Fibroblast of mammary gland (primary cell): ENCODE data around the gene CACNA1G.
A peak's percentile ranks its signal among the peaks of the same experiment; 100 is the strongest.

Experiments used
- DNase-seq: peaks from one replicate; pipeline ENCODE4 v3.0.0-alpha.2; 2010; ENCODE audit warnings: low read depth
- H3K4me3 ChIP-seq: 2 replicates; pipeline ENCODE4 v1.5.1; 2011; ENCODE audit warnings: low read depth, mild to moderate bottlenecking, low read length, moderate library complexity; ENCODE audit not compliant: control insufficient read depth
- TF ChIP-seq, protein P1 (sequence below): conservative IDR thresholded peaks from 2 replicates; pipeline ENCODE4 v1.5.1; 2011; ENCODE audit warnings: low read depth, low read length, inconsistent platforms; ENCODE audit not compliant: control insufficient read depth, insufficient read depth

Gene CACNA1G

DNA sequence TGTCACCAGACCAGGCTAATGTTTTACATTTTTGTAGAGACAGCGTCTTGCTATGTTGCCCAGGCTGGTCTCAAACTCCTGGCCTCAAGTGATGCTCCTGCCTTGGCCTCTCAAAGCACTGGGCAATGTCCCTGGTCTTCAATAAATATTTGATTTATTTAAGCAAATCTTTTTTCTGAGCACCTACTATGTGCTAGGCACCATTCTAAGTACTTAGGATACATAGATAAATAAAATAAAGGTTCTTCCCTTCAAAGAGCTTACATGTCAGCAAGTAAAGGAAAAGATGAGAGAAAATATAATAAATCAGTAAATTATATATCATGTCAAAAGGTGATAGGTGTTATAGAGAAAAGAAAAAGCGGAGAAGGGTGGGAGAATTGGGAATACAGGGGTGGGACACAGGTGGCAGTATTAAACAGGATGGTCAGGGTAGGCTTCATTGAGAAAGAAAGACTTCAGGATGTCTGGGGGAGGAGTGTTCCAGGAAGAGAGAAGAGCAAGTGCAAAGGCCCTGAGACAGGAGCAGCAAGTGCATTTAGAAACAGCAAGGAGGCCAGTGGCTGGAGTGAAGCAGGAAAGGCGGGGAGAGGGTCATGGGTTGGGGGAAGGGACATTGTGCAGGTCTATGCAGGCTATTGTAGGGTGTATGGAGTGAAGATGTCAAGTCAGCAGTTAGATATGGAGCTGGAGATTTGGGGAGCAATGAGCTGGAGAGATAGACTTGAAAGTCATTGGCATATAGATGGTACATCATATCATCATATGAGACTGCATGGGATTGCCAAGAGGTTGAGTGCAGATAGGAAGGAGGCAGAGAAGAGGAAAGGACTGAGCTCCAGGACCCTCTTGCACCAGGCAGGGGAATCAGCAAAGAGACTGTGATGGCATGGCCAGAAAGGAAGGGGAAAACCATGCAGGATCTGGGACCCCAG is 85.5 kb downstream of the CACNA1G start:
- no peak for DNase-seq
- no peak overlapping the region for H3K4me3 ChIP-seq
- TF ChIP-seq, protein P1, sequence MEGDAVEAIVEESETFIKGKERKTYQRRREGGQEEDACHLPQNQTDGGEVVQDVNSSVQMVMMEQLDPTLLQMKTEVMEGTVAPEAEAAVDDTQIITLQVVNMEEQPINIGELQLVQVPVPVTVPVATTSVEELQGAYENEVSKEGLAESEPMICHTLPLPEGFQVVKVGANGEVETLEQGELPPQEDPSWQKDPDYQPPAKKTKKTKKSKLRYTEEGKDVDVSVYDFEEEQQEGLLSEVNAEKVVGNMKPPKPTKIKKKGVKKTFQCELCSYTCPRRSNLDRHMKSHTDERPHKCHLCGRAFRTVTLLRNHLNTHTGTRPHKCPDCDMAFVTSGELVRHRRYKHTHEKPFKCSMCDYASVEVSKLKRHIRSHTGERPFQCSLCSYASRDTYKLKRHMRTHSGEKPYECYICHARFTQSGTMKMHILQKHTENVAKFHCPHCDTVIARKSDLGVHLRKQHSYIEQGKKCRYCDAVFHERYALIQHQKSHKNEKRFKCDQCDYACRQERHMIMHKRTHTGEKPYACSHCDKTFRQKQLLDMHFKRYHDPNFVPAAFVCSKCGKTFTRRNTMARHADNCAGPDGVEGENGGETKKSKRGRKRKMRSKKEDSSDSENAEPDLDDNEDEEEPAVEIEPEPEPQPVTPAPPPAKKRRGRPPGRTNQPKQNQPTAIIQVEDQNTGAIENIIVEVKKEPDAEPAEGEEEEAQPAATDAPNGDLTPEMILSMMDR = no peak

DNA sequence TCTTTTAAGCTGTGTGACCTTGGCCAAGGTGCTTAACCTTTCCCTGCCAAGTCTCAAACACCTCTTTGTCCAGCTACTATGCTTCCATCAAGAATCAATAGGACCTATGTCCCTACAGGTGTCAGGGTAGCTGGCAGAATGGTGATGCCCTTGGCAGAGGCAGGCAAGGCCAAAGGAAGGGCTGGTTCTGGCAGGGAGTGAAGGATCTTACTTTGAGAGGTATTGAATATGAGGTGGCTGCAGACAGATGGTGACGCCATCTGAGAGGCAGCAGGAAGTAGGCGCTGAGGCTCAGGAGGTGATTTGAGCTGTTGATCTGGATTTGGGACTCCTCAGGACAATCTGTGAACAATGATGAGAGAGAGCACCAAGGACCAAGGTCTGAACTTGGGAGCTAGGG is 86.7 kb downstream of the CACNA1G start:
- H3K4me3 ChIP-seq = no peak overlapping the region
- no peak for DNase-seq
- TF ChIP-seq, protein P1 = no peak

DNA sequence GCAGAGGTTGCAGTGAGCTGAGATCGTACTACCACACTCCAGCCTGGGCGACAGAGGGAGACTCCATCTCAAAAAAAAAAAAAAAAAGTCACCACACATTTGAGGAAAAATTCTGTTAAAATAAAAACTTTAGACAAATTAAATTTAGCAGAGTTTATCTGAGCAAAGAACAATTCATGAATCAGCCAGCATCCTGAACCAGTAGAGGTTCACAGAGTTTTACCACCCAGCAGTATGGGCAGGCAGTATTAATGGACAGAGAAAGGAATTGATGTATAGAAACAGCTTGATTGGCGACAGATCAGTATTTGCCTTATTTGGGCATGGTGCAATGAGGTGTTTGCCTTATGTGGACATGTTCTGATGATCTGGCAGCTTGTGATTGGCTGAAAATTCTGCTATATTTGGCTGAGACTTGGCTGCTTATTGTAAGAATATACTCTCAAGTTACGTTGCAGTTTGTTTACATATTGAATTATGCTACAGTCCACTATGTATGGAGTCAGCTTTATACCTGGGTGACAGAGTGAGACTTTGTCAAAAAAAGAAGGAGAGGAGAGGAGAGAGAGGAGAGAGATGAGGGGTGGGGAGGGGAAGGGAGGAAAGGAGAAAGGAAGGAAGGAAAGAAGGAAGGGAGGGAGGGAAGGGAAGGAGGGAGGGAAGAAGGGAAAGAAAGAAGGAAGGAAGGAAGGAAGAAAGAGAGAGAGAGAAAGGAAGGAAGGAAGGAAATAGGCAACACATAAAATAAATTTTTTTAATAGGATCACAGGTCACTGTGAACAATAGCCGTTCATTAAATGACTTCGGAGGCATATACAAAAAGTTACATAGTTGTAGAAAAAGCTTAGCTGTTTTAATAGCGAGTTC is 88.8 kb downstream of the CACNA1G start:
- H3K4me3 ChIP-seq = no peak overlapping the region
- TF ChIP-seq, protein P1 = no peak
- DNase-seq = peak; percentile 64

DNA sequence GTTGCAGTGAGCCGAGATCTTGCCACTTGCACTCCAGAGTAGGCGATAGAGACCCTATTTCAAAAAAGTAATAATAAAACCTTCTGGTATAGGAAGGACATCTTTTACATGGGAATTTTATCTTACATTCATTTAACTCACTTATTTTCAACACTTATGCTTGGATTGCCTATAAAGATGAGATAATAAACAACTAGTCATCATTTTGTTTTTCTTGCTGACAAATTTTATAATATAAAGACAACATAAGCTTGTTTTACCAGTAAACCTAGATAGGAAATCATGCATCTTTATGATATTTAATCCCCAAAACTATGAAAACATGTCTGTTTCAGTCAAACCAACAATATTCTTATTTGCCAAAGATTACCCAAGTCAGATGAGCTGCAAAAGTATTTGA is 91.1 kb downstream of the CACNA1G start:
- no peak overlapping the region for H3K4me3 ChIP-seq
- DNase-seq = no peak
- TF ChIP-seq, protein P1 = no peak

DNA sequence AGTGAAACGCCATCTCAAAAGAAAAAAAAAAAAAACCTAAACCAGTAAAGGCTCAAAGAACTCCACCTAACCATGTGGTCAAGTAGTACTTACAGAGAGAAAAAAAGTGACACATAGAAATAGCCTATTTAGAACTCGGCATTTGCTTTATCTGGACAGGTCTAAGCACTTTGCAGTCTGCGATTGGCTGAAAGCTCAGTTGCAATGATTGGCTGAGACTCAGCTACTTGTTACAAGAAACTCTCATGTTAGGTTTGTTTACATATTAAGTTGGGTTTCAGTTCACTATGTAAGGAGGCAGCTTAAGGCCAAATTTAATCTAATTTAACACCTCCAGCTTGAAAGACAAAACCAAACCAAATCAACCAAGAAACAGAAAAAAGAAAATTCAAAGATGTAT is 93.2 kb downstream of the CACNA1G start:
- TF ChIP-seq, protein P1 = no peak
- H3K4me3 ChIP-seq = no peak overlapping the region
- no peak for DNase-seq

DNA sequence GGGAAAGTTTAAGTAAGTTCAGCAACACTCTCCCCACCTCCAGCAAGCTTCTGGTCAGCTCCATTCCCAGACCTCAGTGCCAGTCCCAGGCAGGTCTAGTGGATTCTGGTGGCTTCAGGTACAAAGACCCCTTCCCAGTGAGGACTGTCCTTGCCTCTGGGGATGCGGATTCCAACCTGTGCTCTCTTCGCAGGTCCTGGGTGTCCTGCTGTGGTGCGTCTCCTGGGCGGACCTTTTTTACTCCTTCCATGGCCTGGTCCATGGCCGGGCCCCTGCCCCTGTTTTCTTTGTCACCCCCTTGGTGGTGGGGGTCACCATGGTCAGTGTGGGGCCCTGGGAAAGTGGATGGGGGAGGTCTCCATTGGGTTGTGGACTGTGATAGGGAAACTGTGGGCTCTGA is 96.0 kb downstream of the CACNA1G start:
- TF ChIP-seq, protein P1 = no peak
- no peak for DNase-seq
- no peak overlapping the region for H3K4me3 ChIP-seq
